AG09319 (cell line): ENCODE results near the gene KCNIP4.

ENCODE experiments used
- DNase-seq: peaks from one replicate; pipeline ENCODE4 v3.0.0-alpha.2; 2010; ENCODE audit warnings: low read depth; ENCODE audit errors: extremely low read depth
- CTCF ChIP-seq: IDR thresholded peaks from 2 replicates; pipeline ENCODE4 v1.5.1; 2011; ENCODE audit warnings: low read depth, mild to moderate bottlenecking, inconsistent platforms, low read length, moderate library complexity

Gene KCNIP4

GRCh38 chr4:21420166-21420565 lies 528.4 kb downstream of the KCNIP4 start:
- DNase-seq = no peak
- no peak for TF ChIP-seq CTCF

DNA sequence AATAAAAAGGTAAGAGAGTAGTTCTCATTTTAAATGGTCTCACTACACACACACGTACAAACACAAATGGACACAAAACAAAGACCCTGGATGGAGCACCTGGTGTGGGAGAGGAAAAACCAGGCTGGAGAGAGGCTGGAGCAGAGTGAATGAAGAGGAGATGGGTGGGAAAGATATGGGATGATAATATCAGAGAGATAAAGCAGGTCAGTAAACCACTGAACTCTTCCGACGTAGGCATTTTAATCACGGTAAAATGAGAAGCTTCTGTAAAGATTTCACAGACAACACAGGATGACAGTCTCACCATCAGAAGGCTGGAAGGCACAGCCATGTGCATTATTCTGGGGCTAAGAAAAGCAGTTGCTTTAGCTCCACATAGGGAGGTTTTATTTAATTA lies 532.8 kb downstream of the KCNIP4 start:
- no peak for TF ChIP-seq CTCF
- no peak for DNase-seq

DNA sequence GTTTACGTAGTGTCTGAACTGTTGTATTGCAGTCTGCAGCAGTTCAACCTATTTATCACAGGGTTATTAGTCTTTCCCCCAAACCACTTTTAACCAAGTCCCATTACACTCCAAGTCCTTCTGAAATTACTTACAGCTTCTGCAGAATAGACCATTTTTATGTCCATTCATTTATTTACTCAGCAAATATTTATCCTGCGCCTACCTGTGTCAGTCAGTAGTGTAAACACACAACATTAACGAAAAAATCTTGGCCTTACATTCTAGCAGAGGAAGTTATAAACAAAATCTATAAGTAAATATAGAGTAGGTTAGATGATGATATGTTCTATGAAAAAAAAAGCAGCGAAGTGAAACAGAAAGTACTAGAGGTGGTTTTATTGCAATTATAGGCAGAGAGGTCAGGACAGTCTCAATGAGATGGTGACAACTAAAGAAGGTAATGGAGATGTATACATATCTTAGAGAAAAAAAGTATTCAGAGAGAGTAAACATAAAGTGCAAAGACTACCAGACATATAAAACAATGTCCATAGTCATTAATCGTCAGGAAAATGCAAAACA lies 534.7 kb downstream of the KCNIP4 start:
- TF ChIP-seq CTCF = no peak
- no peak for DNase-seq

DNA sequence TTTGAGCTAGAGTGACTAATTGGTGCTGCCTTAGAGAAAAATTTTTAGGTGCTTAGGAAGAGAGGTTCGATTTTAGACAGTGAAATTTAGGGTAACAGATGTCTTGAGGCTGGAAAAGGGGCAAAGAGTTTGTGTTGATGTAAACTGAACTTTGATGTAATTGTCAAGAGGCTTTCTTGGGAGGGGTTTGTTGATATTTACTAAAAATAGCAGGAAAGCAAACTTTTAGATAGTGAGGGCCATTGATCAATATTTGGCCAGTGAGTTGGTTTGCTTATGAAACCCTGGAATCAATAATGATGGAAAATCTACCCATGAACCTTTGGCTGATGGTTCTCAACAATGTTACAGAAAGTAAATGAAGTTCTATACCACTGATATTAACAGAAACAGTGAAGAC lies 537.5 kb downstream of the KCNIP4 start:
- DNase-seq = no peak
- TF ChIP-seq CTCF = no peak

- DNase-seq = no peak
- TF ChIP-seq CTCF = no peak
Observed at GRCh38 chr4:21410372-21410771, 538.2 kb downstream of the KCNIP4 start.

- TF ChIP-seq CTCF = no peak
- no peak for DNase-seq
Observed at GRCh38 chr4:21387683-21388082, 560.9 kb downstream of the KCNIP4 start.

GRCh38 chr4:21386166-21386780 lies 562.3 kb downstream of the KCNIP4 start:
- TF ChIP-seq CTCF = no peak
- DNase-seq = no peak
